ENCODE data around the gene LIMA1.
"Not testable (repeated sequence)": the region's sequence is repeated elsewhere in the genome, so short reads cannot be mapped to it uniquely, and the experiment has no call there.

The LIMA1 gene

DNA sequence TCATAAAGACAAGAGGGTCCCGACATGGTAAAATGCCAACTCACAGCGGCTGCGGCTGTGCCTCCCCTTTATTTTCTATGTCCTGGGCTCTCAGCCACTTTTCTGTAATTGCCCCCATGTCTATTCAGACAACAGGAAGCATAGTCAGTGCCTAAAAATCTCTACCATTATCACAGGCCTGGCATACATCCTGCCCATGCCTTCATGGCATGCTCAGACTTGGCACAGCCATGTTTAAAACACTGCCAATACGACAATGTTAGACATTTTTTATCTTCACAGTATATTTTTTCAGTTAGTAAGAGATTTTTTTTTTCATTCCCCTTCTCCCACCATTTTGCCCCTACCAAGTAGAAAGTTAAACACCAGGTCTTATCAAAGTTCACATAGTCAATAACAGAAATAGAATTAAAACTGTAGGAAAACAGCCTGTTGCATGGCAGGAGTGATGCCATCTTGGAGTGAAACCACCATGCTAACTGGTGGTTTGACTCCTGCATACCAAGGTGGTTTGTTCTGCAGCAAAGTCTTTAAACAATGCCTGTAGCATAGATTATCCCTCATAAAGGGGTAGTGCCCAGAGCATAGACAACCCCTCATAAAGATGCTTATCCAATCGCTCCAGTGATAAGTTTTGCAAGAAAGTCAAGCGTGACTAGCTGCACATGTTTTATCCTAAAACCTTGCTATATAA is 97.2 kb downstream of the LIMA1 start:
- no peak for DNase-seq (ENCODE audit: low spot score)

DNA sequence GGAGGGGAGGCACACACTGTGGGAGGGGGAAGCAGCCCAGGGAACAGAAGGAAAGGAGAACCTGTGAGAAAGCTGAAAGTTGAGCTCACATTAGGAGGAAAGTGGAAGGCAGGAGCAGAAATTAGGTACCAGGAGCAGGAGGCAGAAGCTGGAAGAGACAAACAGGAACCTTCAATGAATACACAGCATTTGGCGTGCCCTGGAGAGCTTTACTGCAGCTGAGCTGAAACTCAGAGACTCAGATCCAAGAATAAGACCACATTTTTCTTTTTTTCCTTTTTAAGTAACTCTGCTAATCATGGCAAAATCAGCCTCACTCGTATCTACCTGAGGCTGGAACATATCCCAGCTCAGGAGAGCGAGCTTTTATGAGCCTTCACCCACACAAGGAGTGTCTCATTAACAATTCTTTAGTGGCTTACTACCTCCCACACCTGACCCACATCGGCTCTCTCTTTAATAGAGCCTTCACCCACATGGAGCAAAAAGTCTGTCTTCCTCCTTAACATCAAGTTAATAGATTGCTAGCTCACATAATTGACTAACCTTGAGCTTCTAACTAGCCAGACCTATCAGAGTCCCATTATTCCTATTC is 97.9 kb downstream of the LIMA1 start:
- DNase-seq (ENCODE audit: low spot score), result no peak

DNA sequence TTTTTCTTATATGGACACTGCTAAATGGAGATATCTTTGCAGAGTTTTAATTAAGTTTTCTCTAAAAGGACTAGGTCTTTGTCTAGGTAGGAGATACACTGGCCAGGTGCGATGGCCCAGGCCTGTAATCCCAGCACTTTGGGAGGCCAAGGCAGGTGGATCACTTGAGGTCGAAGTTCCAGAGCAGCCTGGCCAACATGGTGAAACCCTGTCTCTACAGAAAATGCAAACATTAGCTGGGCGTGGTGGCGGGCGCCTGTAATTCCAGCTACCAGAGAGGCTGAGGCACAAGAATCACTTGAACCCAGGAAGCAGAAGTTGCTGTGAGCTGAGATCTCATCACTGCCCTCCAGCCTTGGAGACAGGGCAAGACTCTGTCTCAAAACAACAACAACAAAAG is 99.1 kb downstream of the LIMA1 start:
- DNase-seq (ENCODE audit: low spot score), result no peak

DNA sequence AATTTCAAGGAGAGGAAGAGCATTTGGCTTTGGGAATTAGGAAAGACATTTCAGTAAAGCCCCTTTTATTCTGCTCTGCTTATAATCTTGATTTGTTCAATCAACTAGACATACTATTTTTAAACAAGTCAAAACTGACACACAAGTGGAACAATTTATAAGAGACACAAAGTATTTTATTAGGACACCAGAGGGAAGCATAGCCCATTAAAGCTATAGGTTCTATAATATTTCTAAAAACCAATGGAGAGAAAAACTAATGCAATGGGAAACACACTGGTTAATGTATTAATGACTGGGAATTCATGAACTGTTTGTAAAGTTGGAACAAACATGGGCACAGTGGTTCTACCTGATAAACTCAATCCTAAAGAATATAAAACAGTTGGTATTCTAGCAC is 100.9 kb downstream of the LIMA1 start:
- no peak for DNase-seq (ENCODE audit: low spot score)

DNA sequence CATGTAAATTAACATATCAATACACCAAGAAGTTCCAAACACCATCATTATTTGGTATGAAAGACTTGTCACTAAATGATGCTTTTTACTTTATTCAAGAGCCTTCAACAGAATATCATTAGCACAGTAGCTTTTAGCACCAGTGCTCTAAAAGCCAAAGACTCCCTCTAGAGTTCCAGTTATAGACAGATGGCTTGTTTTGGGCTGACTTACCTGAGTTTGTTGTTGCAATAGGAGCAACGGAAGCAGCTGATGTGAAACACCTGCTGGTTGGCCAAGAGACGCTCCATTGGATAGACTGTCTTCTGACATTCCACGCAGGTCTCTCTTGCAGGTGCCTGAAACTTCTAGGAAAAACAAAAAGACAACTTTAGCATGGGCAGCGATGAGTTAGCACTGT is 101.6 kb downstream of the LIMA1 start:
- DNase-seq (ENCODE audit: low spot score), result no peak

DNA sequence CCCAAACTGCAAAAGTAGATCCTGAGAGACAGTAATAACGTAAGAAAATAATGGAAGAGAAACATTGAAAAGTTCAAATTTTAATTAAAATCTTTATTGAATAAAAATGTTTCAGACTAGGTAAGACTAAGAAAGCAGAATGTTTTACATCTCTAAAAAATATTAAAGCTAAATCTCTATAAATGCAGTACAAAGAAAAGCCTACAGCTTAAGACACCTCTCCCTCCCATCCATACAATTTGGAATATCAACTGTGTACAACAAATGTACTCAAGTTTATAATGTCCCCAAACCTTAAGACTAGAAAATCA is 107.6 kb downstream of the LIMA1 start:
- no peak for DNase-seq (ENCODE audit: low spot score)

DNA sequence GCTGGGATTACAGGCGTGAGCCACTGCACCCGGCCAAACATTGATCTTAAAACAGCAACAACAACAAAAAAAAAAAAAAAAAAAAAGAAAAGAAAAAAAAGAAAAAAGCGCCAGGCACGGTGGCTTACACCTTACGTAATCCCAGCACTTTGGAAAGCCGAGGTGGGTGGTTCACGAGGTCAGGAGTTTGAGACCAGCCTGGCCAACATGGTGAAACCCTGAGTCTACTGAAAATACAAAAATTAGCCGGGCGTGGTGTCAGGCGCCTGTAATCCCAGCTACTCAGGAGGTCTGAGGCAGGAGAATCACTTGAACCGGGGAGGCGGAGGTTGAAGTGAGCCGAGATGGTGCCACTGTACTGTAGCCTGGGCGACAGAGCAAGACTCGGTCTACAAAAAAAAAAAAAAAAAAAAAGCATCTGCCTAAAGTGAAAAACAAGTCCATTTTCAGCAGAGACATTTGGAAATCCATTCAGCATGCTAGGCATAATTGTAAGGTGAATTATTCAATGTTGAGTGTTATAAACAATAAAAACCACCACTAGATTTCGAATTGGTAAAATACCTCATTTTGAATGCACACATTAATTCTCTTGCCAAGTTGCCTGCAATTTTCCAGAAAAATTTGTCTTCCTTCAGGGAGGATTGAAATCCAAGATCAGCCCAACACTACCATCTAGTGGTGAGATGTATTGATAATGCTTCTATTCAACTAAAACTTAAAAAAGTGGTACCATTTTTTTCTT is 108.2 kb downstream of the LIMA1 start:
- peak; percentile 34 for DNase-seq (ENCODE audit: low spot score)

DNA sequence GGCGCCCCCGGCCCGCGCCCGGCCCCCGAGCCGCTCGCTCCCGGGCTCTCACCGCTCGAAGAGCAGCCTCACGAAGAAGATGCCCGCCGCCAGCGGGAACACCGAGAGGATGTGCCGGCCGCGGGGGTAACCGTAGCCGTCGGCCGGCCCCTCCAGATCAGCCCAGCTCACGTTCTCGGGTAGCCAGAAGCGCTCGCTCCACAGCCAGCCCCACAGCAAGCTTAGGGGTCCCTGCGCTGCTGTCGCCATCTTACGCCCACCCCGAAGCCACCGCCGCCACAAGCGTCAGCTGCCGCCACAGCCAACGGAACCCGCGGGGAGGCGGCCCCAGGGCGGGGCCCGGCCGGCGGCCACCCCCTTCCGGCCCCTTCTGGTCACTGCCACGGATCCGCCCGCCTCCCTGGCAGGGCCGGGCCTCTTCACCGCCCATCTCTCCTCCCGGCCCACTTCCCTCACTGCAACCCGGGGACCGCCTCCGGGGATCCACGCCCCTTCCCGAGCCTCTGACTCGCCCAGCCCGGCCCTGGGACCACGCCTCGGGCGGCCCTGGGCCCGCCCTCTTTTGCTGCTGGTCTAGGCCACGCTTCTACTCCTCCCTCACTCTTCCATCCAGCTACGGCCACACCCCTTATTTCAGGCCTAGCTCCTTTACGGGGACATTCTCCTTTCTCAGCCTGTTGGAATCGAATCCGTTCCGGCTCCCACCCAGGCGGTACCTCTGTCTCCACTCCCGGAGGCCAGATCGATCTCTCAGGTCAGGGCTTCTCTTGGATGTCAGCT is 116.1 kb downstream of the LIMA1 start, which contains the start of gene CERS5:
Gene CERS5 (minus strand): TSS at position 321 of the 780 bp plus-strand sequence. CDS start 72 bp downstream, at position 249.
- peak; percentile 94 for DNase-seq (ENCODE audit: low spot score)

DNA sequence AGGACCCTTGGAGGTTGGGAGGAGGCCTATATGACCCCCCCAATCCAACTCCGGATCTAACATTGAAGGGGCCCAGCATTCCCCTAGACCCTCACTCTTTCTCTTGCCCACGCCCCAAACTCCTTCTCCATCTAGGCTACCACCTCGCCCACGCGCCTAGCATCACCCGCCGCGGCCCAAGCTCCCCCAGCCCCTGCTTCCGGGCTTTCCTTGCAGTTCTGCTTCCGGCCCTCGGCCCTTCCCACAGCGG is 116.6 kb downstream of the LIMA1 start:
- peak; percentile 43 for DNase-seq (ENCODE audit: low spot score)

DNA sequence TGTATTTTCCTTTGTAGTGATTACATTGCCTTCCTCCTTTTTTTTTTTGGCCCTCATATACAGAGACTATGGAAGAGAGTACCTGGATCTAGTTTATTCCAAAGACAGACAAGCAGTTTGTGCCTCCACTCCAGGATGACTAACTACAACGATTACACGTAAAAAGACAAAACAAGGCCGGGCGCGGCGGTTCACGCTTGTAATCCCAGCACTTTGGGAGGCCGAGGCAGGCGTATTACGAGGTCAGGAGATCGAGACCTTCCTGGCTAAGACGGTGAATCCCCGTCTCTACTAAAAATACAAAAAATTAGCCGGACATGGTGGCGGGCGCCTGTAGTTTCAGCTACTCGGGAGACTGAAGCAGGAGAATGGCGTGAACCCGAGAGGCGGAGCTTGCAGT is 118.4 kb downstream of the LIMA1 start:
- DNase-seq (ENCODE audit: low spot score), result no peak

DNA sequence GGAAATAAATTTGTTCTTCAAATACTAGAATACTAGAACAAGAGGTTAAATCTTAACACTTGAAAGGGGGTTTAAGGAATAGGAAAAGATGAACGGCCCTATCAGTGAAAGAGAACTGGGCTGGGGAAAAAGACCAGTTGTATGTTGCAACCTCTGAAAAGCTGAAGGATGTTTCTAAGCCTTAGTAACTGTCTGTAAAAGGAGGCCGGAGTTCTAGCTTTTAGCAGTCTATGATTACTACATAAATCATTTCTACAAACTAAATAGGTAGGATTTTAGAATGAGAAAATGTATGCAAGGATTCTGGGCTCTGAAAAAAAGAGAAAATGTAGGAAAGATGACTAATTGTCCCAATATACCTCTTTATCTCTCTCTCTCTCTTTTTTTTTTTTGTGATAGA is 121.1 kb downstream of the LIMA1 start:
- DNase-seq (ENCODE audit: low spot score), result no peak

DNA sequence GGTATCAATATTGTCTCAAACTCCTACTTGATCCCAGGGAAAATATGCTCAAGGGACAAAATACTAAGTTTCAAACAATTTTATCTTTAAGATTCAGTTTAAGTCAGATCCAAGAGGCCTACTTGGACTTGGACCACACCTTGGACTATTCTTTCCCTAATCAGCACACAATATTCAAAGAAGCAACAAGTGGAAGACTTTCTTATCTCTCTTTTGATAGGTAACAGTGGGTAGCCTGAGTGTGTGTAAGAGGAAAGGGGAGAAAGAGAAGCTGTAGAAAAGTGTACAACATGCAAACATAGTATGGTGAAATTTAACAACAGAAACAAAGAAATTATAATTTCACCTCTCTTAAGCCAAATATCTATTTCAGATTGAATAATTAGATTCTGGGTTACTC is 122.7 kb downstream of the LIMA1 start:
- DNase-seq (ENCODE audit: low spot score), result no peak

DNA sequence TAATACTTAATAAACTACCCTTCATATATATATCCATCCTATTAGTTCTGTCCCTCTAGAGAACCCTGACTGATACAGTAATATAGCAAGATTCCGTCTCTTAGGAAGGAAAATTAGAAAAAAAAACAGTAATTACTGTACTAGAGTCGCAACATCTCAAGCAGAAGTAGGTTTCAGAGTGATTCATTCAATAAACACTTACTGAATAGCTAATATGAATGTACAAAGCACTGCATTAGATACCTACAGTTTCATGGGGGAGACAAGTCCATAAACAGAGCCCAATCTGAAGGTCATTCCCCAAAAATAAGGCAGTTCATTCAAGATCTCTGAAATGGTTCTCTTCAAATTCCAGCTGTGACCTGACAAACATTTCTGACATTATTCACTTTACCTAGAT is 126.1 kb downstream of the LIMA1 start:
- no peak for DNase-seq (ENCODE audit: low spot score)

DNA sequence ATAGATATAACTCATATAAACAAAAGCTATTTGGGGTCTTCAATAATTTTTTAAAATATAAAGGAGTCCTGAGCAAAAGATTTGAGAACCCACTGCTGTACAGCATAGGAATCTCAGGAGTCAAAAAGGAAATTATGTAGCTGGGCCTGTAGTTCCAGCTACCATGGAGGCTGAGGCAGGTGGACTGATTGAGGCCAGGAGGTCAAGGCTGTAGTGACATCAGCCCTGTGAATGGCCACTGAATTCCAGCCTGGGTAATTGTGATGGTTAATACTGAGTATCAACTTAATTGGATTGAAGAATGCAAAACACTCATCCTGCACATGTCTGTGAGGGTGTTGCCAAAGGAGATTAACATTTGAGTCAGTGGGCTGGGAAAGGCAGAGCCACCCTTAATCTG is 126.7 kb downstream of the LIMA1 start:
- DNase-seq (ENCODE audit: low spot score), result no peak

DNA sequence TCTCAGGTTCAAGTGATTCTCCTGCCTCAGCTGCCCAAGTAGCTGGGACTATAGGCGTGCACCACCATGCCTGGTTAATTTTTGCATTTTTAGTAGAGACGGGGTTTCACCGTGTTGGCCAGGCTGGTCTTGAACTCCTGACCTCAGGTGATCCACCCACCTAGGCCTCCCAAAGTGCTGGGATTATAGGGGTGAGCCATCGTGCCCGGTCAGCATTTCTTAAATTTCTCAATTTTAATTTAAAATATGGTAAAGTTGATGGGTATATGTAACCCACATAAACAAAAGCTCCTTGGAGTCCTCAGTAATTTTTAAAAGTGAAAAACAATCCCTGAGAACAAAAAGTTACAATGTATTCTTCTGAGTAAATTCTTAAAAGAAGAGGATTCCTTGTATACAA is 128.4 kb downstream of the LIMA1 start:
- DNase-seq (ENCODE audit: low spot score), result not testable (repeated sequence)

DNA sequence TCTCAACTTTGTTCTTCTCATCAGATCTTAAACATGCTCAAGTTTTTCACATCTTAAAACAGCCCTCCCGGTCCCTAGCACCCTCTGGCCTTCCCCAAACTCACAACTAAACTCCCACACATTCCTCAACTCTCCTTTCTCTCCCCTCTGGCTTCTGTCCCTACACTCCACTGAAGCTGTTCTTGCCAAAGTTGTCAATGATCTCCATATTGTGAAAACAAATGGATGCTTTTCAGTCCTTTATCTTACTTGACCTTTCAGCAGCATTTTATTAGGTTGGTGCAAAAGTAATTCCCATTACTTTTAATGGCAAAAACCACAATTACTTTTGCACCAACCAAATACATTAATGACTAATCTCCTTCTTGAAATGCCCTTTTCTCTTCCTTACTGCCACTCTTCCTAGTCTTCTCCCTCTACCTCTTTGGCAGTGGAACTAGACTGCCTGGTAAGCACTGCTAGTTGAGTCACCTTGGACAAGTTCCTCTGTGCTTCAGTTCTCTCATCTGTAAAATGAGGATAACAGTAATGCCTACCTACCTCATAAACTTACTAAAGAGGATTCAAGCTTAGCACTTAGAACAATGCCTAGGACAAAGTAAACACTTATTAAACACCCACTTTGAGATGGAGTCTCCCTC is 132.2 kb downstream of the LIMA1 start:
- DNase-seq (ENCODE audit: low spot score), result no peak

DNA sequence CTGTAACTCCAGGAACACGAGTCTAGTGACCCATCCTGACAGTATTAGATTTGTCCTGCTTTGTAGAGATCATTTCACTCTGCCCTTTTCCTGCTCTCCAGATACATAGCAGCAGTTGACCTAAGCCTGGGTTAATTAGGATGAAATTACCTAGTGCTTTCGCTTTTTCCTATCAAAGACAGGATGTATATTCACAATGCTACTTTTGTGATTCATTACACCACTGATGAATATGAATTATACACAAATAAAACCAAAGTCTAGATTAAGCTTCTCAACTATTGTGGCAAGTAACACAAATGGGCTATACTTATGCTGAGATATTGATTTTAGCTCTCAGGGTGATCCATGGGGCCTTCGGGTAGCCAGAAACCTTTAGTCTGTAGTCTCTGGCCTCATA is 134.0 kb downstream of the LIMA1 start:
- DNase-seq (ENCODE audit: low spot score), result no peak

DNA sequence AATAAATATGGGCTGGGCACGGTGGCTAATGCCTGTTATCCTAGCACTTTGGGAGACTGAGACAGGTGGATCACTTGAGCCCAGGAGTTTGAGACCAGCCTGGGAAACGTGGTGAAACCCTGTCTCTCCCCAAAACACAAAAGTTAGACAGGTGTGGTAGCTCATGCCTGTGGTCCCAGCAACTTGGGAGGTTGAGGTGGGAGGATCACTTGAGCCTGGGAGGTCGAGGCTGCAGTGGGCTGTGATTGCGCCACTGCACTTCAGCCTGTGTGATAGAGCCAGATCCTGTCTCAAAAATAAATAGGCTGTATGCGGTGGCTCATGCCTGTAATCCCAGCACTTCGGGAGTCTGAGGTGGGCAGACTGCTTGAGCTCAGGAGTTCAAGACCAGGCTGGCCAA is 135.3 kb downstream of the LIMA1 start:
- not testable (repeated sequence) for DNase-seq (ENCODE audit: low spot score)

DNA sequence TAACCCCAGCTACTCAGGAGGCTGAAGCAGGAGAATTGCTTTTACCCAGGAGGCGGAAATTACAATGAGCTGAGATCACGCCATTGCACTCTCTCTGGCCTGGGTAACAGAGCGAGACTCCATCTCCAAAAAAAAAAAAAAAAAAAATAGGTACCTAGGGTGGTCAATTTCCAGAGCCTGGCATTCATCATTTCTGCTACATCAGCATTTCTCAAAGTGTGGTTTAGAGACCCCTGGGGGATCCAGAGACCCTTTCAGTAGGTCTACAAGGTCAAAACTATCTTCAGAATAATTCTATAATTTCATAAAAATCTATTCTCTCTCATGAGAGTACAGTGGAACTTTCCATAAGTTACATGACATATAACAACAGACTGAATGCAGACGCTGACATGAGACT is 136.0 kb downstream of the LIMA1 start:
- no peak for DNase-seq (ENCODE audit: low spot score)

DNA sequence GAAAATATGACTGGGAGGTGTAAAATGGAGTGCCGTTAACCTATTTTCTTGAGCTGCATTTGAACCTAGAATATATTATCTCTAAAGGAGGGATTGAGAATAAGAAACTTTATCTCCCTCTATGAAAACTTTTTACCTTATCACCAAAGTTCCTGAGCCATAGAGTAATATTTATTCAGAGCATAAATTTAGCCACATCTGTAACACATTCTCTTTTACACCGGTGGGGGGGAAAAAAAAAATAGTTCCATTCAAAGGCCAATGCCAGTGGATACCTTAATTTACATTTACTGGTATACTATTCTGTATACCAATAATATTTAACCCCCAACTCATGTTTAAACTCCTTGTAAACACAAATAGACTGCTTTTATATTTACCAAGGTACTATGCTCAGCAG is 137.9 kb downstream of the LIMA1 start:
- no peak for DNase-seq (ENCODE audit: low spot score)

DNA sequence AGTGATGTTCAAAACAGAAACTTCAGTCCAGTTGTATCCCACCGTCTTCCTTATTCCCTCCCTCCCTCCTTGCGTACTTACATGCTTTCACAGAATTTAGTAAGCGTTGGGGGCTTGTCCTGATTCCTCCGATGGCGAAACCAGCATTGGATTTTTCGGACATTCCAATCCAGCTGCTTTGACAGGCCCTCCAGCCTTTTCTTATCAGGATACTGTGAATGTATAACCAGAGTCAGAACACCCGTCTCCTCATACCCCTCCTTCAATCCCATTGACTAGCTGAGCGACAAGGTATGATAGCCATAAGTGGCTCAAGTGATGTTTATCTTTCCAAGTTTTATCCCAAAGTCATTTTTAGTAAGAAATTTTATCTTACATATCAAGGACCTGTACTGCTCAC is 140.3 kb downstream of the LIMA1 start:
- peak; percentile 68 for DNase-seq (ENCODE audit: low spot score)

DNA sequence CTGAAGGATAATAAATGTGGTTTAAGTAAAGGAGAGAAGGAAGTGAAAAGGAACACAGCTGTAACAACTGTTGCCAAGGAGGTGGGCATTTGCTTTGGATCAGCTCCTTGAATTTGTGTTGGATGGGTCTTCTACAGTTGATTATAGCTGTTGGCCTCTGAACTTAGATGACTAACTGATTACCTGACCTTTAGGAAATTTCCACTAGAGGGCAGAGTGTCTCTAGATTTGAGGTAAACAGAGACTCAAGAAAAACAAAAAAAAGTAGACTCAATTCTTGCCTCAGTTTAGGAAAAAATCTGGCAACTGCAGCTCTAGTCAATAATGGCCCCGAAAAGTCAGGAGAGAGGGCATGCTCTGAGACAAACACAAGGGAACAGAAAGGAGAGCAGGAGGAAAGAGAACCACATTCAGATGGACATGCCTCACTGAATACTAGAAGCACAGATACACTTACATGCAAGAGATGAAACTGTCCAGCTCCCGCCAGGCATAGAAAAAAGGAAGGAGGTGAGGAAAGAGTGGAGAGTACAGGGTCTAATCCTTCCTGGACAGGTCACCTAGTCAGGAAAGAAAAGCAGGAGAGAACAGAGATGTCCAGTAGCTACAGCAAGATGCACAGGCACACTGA is 150.7 kb downstream of the LIMA1 start:
- no peak for DNase-seq (ENCODE audit: low spot score)
